Esophagus muscularis mucosa (tissue), 4 donors: ENCODE measurements around the gene EMC8.

Source experiments
- EP300 ChIP-seq: sonication (generic); formaldehyde crosslinking; IDR thresholded peaks from one replicate; pipeline ENCODE4 v1.6.1; 2017; ENCODE audit warnings: antibody characterized with exemption
- POLR2A ChIP-seq: fragments of 450-650 bp; IDR thresholded peaks from one replicate; pipeline ENCODE4 v1.6.1; 2017; ENCODE audit warnings: antibody characterized with exemption, moderate library complexity, mild to moderate bottlenecking, low read depth
- POLR2AphosphoS5 ChIP-seq, 2 donors: sonication (generic); formaldehyde crosslinking; IDR thresholded peaks; one replicate each; pipeline ENCODE4 v1.6.1; 2017; ENCODE audit warnings: antibody characterized with exemption in 2 of 2
- TF ChIP-seq, protein P1 (sequence below), 3 experiments: fragments of 200-600 bp in 2 of 3; fragments of 450-650 bp in 1 of 3; sonication (generic) in 2 of 3; IDR thresholded peaks; one replicate each; pipeline ENCODE4 v1.5.1; 2017 to 2019; ENCODE audit warnings: antibody characterized with exemption in 3 of 3, mild to moderate bottlenecking in 2 of 3, moderate library complexity in 1 of 3

- TF ChIP-seq POLR2A: no peak
- TF ChIP-seq, protein P1, sequence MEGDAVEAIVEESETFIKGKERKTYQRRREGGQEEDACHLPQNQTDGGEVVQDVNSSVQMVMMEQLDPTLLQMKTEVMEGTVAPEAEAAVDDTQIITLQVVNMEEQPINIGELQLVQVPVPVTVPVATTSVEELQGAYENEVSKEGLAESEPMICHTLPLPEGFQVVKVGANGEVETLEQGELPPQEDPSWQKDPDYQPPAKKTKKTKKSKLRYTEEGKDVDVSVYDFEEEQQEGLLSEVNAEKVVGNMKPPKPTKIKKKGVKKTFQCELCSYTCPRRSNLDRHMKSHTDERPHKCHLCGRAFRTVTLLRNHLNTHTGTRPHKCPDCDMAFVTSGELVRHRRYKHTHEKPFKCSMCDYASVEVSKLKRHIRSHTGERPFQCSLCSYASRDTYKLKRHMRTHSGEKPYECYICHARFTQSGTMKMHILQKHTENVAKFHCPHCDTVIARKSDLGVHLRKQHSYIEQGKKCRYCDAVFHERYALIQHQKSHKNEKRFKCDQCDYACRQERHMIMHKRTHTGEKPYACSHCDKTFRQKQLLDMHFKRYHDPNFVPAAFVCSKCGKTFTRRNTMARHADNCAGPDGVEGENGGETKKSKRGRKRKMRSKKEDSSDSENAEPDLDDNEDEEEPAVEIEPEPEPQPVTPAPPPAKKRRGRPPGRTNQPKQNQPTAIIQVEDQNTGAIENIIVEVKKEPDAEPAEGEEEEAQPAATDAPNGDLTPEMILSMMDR (IDR thresholded peaks at IDR 0.05): no peak
- TF ChIP-seq POLR2AphosphoS5 (IDR thresholded peaks at IDR 0.05): no peak
- no peak for TF ChIP-seq EP300
These were observed 44.3 kb upstream of the EMC8 start for GRCh38 chr16:85843471-85844168.
